ENCODE results near the gene MCF2L2. TPM values are rescaled to one million over a fixed set of nuclear protein-coding genes. Genes with fewer than 3 reads are reported as not detected.
A peak's percentile ranks its signal among the peaks of the same experiment; 100 is the strongest.

Gene MCF2L2, protein sequence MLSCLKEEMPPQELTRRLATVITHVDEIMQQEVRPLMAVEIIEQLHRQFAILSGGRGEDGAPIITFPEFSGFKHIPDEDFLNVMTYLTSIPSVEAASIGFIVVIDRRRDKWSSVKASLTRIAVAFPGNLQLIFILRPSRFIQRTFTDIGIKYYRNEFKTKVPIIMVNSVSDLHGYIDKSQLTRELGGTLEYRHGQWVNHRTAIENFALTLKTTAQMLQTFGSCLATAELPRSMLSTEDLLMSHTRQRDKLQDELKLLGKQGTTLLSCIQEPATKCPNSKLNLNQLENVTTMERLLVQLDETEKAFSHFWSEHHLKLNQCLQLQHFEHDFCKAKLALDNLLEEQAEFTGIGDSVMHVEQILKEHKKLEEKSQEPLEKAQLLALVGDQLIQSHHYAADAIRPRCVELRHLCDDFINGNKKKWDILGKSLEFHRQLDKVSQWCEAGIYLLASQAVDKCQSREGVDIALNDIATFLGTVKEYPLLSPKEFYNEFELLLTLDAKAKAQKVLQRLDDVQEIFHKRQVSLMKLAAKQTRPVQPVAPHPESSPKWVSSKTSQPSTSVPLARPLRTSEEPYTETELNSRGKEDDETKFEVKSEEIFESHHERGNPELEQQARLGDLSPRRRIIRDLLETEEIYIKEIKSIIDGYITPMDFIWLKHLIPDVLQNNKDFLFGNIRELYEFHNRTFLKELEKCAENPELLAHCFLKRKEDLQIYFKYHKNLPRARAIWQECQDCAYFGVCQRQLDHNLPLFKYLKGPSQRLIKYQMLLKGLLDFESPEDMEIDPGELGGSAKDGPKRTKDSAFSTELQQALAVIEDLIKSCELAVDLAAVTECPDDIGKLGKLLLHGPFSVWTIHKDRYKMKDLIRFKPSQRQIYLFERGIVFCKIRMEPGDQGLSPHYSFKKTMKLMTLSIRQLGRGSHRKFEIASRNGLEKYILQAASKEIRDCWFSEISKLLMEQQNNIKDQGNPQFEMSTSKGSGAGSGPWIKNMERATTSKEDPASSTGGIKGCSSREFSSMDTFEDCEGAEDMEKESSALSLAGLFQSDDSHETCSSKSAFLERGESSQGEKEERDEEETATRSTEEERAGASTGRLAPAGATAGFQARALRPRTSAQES
- 9.0 and 14.6 TPM in 2 replicates for total RNA-seq (2014; rRNA removed; shearing (Covaris generic))
- 4.1 and 6.7 TPM in 2 replicates for polyA plus RNA-seq (2016; fragmentation: Nextera tagmentation; extraction: Ambion mirVana)
- long read RNA-seq, partial matches to known transcripts = 0 of 1 reads
- long read RNA-seq, other reads (novel, unspliced or antisense) = 1 of 1 reads

DNA sequence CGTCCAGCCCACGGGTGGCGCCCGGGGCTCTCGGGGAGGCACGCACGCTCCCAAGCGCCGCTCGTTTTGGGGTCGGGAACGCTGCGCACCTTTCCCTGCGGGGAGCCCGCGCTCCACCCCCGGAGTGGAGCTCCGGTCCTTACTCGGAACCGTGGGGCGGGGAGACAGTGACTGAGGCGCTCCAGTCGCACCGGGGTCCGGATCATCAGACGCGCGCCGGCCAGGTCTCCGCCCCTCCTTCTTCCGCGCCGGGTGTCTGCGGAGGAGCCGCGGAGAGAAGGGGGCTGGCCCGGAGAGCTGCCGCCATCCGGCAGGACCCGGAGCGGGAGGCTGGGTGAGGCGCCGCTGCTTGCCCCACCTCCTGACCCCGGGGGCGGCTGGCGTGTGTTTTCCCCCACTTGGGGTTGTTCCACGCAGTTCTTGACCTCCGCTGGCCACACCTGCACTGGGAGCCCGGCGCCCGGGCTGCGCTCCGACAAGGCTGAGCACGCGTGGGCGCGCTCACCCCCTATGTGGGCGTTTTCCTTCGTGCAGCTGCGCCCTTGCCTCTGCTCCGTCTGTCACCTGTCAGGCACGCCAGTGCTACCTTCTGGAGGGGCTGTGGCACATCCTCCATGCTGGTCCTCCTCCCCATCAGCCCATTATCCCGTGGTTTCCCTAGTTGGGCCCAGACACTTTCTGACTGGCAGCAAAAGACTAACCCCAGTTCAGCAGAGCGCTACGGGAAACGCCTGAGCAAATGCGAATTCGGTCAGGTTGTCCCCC, at the start of gene MCF2L2:
TSS of gene MCF2L2 (minus strand) at position 173 of the 765 bp plus-strand sequence. CDS start 642 bp downstream, outside the sequence.
- TF ChIP-seq CREB1 (CRISPR knock-in tag; IDR thresholded peaks at IDR 0.05; ENCODE audit: low read depth) = peak; percentile 94
- peak; percentile 66 for TF ChIP-seq POLR2AphosphoS5 (IDR thresholded peaks at IDR 0.05; ENCODE audit: low read depth)
- TF ChIP-seq EZH2 (IDR thresholded peaks at IDR 0.05; ENCODE audit: low read depth, unreplicated experiment) = no peak
- TF ChIP-seq JUNB (IDR thresholded peaks at IDR 0.05; ENCODE audit: unreplicated experiment) = no peak
- Histone ChIP-seq H3K4me2 (peak within 1 kb of the TSS; percentile 94), H2AFZ (peak within 1 kb of the TSS; percentile 64), H3K9me2 (ENCODE audit: insufficient read depth) (no peaks in the 10 kb centered on the region), H3K79me2 (replicated peaks; ENCODE audit: insufficient read depth) (peaks cover 43% of the 10 kb centered on the region), H3K4me3 (peak within 1 kb of the TSS; percentile 97), H4K20me1 (replicated peaks; ENCODE audit: insufficient read depth) (peaks cover 13% of the 10 kb centered on the region), H3K27me3 (ENCODE audit: insufficient read depth) (peaks cover 4% of the 10 kb centered on the region; the same call in 1 of the 2 replicates), H3K27ac (ENCODE audit: low read depth) (peak within 1 kb of the TSS; percentile 77), H3K4me1 (ENCODE audit: insufficient read depth) (peaks cover 18% of the 10 kb centered on the region), H3K36me3 (ENCODE audit: insufficient read depth) (no peaks in the 10 kb centered on the region), H3F3A (replicated peaks; ENCODE audit: low read depth) (peaks cover 20% of the 10 kb centered on the region)
- Mint-ChIP-seq H3K27me3 (ENCODE audit: insufficient read depth, low read depth, poor library complexity) (peaks cover 32% of the 10 kb centered on the region), H3K4me1 (peaks cover 22% of the 10 kb centered on the region), H3K9me3 (no peaks in the 10 kb centered on the region; the same call in 2 of the 3 replicates), H3K27ac (no peak within 1 kb of the TSS), H3K36me3 (ENCODE audit: low read depth) (peaks cover 3% of the 10 kb centered on the region; the same call in 1 of the 3 replicates), H3K4me3 (peak within 1 kb of the TSS; percentile 92)
- DNase-seq (ENCODE audit: low spot score) (peak; percentile 93), ATAC-seq (peak; percentile 86)

DNA sequence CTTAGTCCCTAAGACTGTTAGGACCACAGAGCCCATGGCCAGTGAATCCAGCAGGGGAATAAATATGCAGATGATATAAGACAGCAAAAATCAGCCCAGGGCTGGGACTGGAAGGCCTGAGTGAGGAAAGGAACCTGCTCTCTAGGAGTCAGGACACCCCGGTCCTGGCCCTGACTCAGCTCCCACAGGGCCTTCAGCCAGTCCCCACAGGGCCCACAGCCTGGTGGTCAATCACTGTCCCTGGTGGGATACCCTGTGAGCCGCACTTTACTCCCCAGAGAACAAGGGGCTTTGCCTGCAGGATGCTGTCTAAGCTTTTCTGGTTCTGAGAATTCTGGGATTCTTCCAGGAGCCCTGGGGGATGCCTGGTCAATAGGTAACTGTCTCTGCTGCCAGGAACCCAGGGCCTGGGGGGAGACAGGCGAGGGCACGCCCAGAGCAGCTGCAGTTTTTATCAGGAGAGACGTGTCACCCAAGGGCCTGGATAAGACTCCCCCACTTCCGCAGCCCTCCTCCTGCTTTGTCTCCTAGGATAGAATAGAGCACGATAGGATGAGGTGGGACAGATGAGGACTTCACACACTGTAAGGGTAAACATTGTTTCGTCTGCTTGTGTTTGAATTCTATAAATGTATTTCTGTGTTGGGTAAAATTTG, 49.5 kb upstream of the MCF2L2 start:
- H3K27ac Mint-ChIP-seq = no peak overlapping the region
- Histone ChIP-seq H3F3A (replicated peaks; ENCODE audit: low read depth) (no peaks in the 10 kb centered on the region), H3K27me3 (ENCODE audit: insufficient read depth) (no peaks in the 10 kb centered on the region), H3K36me3 (ENCODE audit: insufficient read depth) (no peaks in the 10 kb centered on the region), H3K4me3 (no peak overlapping the region), H3K9me2 (ENCODE audit: insufficient read depth) (no peaks in the 10 kb centered on the region), H3K79me2 (replicated peaks; ENCODE audit: insufficient read depth) (no peaks in the 10 kb centered on the region), H4K20me1 (replicated peaks; ENCODE audit: insufficient read depth) (no peaks in the 10 kb centered on the region), H2AFZ (no peak overlapping the region), H3K4me1 (ENCODE audit: insufficient read depth) (peaks cover 5% of the 10 kb centered on the region; the same call in 1 of the 2 replicates), H3K27ac (ENCODE audit: low read depth) (no peak overlapping the region), H3K4me2 (no peak overlapping the region)
- H3K9me3 Mint-ChIP-seq = no peaks in the 10 kb centered on the region
- no peak overlapping the region for H3K4me3 Mint-ChIP-seq
- H3K36me3 Mint-ChIP-seq (ENCODE audit: low read depth) = no peaks in the 10 kb centered on the region
- peaks cover under 1% of the 10 kb centered on the region for H3K27me3 Mint-ChIP-seq (ENCODE audit: insufficient read depth, low read depth, poor library complexity)
- H3K4me1 Mint-ChIP-seq = peaks cover 14% of the 10 kb centered on the region
- ATAC-seq = no peak
- no peak for DNase-seq (ENCODE audit: low spot score)
- TF ChIP-seq STAT1 (IDR thresholded peaks at IDR 0.05; ENCODE audit: unreplicated experiment) (no peak), NANOG (IDR thresholded peaks at IDR 0.05; ENCODE audit: borderline replicate concordance) (no peak), ZNF331 (CRISPR knock-in tag; IDR thresholded peaks at IDR 0.05; ENCODE audit: low read depth) (no peak), POLR2AphosphoS5 (IDR thresholded peaks at IDR 0.05; ENCODE audit: low read depth) (no peak), CREB1 (CRISPR knock-in tag; IDR thresholded peaks at IDR 0.05; ENCODE audit: low read depth) (no peak)
- TF ChIP-seq, protein P1, sequence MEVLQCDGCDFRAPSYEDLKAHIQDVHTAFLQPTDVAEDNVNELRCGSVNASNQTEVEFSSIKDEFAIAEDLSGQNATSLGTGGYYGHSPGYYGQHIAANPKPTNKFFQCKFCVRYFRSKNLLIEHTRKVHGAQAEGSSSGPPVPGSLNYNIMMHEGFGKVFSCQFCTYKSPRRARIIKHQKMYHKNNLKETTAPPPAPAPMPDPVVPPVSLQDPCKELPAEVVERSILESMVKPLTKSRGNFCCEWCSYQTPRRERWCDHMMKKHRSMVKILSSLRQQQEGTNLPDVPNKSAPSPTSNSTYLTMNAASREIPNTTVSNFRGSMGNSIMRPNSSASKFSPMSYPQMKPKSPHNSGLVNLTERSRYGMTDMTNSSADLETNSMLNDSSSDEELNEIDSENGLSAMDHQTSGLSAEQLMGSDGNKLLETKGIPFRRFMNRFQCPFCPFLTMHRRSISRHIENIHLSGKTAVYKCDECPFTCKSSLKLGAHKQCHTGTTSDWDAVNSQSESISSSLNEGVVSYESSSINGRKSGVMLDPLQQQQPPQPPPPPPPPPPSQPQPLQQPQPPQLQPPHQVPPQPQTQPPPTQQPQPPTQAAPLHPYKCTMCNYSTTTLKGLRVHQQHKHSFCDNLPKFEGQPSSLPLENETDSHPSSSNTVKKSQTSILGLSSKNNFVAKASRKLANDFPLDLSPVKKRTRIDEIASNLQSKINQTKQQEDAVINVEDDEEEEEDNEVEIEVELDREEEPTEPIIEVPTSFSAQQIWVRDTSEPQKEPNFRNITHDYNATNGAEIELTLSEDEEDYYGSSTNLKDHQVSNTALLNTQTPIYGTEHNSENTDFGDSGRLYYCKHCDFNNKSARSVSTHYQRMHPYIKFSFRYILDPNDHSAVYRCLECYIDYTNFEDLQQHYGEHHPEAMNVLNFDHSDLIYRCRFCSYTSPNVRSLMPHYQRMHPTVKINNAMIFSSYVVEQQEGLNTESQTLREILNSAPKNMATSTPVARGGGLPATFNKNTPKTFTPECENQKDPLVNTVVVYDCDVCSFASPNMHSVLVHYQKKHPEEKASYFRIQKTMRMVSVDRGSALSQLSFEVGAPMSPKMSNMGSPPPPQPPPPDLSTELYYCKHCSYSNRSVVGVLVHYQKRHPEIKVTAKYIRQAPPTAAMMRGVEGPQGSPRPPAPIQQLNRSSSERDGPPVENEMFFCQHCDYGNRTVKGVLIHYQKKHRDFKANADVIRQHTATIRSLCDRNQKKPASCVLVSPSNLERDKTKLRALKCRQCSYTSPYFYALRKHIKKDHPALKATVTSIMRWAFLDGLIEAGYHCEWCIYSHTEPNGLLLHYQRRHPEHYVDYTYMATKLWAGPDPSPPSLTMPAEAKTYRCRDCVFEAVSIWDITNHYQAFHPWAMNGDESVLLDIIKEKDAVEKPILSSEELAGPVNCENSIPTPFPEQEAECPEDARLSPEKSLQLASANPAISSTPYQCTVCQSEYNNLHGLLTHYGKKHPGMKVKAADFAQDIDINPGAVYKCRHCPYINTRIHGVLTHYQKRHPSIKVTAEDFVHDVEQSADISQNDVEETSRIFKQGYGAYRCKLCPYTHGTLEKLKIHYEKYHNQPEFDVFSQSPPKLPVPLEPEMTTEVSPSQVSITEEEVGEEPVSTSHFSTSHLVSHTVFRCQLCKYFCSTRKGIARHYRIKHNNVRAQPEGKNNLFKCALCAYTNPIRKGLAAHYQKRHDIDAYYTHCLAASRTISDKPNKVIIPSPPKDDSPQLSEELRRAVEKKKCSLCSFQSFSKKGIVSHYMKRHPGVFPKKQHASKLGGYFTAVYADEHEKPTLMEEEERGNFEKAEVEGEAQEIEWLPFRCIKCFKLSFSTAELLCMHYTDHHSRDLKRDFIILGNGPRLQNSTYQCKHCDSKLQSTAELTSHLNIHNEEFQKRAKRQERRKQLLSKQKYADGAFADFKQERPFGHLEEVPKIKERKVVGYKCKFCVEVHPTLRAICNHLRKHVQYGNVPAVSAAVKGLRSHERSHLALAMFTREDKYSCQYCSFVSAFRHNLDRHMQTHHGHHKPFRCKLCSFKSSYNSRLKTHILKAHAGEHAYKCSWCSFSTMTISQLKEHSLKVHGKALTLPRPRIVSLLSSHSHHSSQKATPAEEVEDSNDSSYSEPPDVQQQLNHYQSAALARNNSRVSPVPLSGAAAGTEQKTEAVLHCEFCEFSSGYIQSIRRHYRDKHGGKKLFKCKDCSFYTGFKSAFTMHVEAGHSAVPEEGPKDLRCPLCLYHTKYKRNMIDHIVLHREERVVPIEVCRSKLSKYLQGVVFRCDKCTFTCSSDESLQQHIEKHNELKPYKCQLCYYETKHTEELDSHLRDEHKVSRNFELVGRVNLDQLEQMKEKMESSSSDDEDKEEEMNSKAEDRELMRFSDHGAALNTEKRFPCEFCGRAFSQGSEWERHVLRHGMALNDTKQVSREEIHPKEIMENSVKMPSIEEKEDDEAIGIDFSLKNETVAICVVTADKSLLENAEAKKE (CRISPR knock-in tag; IDR thresholded peaks at IDR 0.05) = no peak

Data from GM23338 (cell line).